H9 (cell line): Measurements from ENCODE around the gene SVEP1. TPM values are rescaled to one million over a fixed set of nuclear protein-coding genes. Genes with fewer than 3 reads are reported as not detected.
A peak's percentile ranks its signal among the peaks of the same experiment; 100 is the strongest.

ENCODE experiments used
- DNase-seq: peaks from one replicate; pipeline ENCODE4 v3.0.0-alpha.2; 2017
- H2AFZ ChIP-seq: one replicate; pipeline ENCODE4 v1.6.1; 2013; ENCODE audit warnings: mild to moderate bottlenecking, low read length, control low read depth, moderate library complexity
- H2AK5ac ChIP-seq: 2 replicates; pipeline ENCODE4 v1.6.1; 2013; ENCODE audit warnings: low read length, control low read depth, mixed read lengths; ENCODE audit not compliant: insufficient read length
- H2BK120ac ChIP-seq: one replicate; pipeline ENCODE4 v1.6.1; 2013; ENCODE audit warnings: low read depth, mild to moderate bottlenecking, low read length, control low read depth, inconsistent platforms; ENCODE audit not compliant: poor library complexity, severe bottlenecking
- H2BK12ac ChIP-seq: 2 replicates; pipeline ENCODE4 v1.6.1; 2013; ENCODE audit warnings: low read length, control low read depth, mixed read lengths, low read depth; ENCODE audit not compliant: insufficient read length
- H2BK15ac ChIP-seq: 2 replicates; pipeline ENCODE4 v1.6.1; 2013; ENCODE audit warnings: low read depth, low read length, control low read depth
- H2BK20ac ChIP-seq: one replicate; pipeline ENCODE4 v1.6.1; 2013; ENCODE audit warnings: low read depth, mild to moderate bottlenecking, low read length, control low read depth, inconsistent platforms; ENCODE audit not compliant: poor library complexity, severe bottlenecking
- H2BK5ac ChIP-seq: 2 replicates; pipeline ENCODE4 v1.6.1; 2013; ENCODE audit warnings: low read length, control low read depth, mixed read lengths; ENCODE audit not compliant: insufficient read length
- H3K14ac ChIP-seq: 2 replicates; pipeline ENCODE4 v1.6.1; 2013; ENCODE audit warnings: low read length, control low read depth; ENCODE audit not compliant: insufficient read depth
- H3K18ac ChIP-seq: 2 replicates; pipeline ENCODE4 v1.6.1; 2013; ENCODE audit warnings: low read depth, mild to moderate bottlenecking, mixed read lengths, low read length, control low read depth; ENCODE audit not compliant: insufficient read length
- H3K23ac ChIP-seq: 2 replicates; pipeline ENCODE4 v1.6.1; 2013; ENCODE audit warnings: low read length, control low read depth, mixed read lengths, low read depth; ENCODE audit not compliant: insufficient read length
- H3K23me2 ChIP-seq: 2 replicates; pipeline ENCODE4 v1.6.1; 2013; ENCODE audit warnings: low read depth, mild to moderate bottlenecking, mixed read lengths, low read length, control low read depth; ENCODE audit not compliant: insufficient read length, poor library complexity, severe bottlenecking
- H3K27ac ChIP-seq: 2 replicates; pipeline ENCODE4 v1.5.1; 2013; ENCODE audit warnings: low read length, control low read depth, mixed read lengths, low read depth; ENCODE audit not compliant: insufficient read length
- H3K27me3 ChIP-seq: 2 replicates; pipeline ENCODE4 v1.6.1; 2013; ENCODE audit warnings: low read length, control low read depth, inconsistent platforms; ENCODE audit not compliant: insufficient read depth
- H3K4ac ChIP-seq: 2 replicates; pipeline ENCODE4 v1.6.1; 2013; ENCODE audit warnings: low read depth, mild to moderate bottlenecking, control low read depth, inconsistent platforms, low read length, moderate library complexity
- H3K4me1 ChIP-seq: 2 replicates; pipeline ENCODE4 v1.6.1; 2013; ENCODE audit warnings: low read length, control low read depth, inconsistent platforms; ENCODE audit not compliant: insufficient read depth
- H3K4me2 ChIP-seq: 2 replicates; pipeline ENCODE4 v1.6.1; 2013; ENCODE audit warnings: low read length, control low read depth, mixed read lengths; ENCODE audit not compliant: insufficient read length, insufficient read depth
- H3K56ac ChIP-seq: 2 replicates; pipeline ENCODE4 v1.6.1; 2013; ENCODE audit warnings: low read depth, mild to moderate bottlenecking, mixed read lengths, low read length, control low read depth; ENCODE audit not compliant: insufficient read length
- H3K79me1 ChIP-seq: 2 replicates; pipeline ENCODE4 v1.6.1; 2013; ENCODE audit warnings: low read depth, mild to moderate bottlenecking, moderate library complexity, low read length, control low read depth, inconsistent platforms; ENCODE audit not compliant: insufficient read depth, poor library complexity, severe bottlenecking
- H3K79me2 ChIP-seq: 2 replicates; pipeline ENCODE4 v1.6.1; 2013; ENCODE audit warnings: low read length, control low read depth, inconsistent platforms; ENCODE audit not compliant: insufficient read depth
- H3K9ac ChIP-seq: 2 replicates; pipeline ENCODE4 v1.6.1; 2013; ENCODE audit warnings: low read length, control low read depth, mixed read lengths; ENCODE audit not compliant: insufficient read length; ENCODE audit errors: extremely low read depth
- H3K9me3 ChIP-seq: one replicate; pipeline ENCODE4 v1.6.1; 2013; ENCODE audit warnings: low read depth, low read length, inconsistent platforms; ENCODE audit not compliant: control insufficient read depth
- H3T11ph ChIP-seq: one replicate; pipeline ENCODE4 v1.6.1; 2013; ENCODE audit warnings: mild to moderate bottlenecking, low read length, control low read depth, inconsistent platforms
- H4K20me1 ChIP-seq: one replicate; pipeline ENCODE4 v1.6.1; 2013; ENCODE audit not compliant: control insufficient read depth, insufficient read length, insufficient read depth
- H4K5ac ChIP-seq: 2 replicates; pipeline ENCODE4 v1.6.1; 2013; ENCODE audit warnings: low read depth, mild to moderate bottlenecking, mixed read lengths, low read length, control low read depth; ENCODE audit not compliant: insufficient read length
- H4K8ac ChIP-seq: replicated peaks from 2 replicates; pipeline ENCODE4 v1.6.1; 2013; ENCODE audit warnings: low read length, control low read depth, mixed read lengths, low read depth; ENCODE audit not compliant: insufficient read length
- H4K91ac ChIP-seq: 2 replicates; pipeline ENCODE4 v1.6.1; 2013; ENCODE audit warnings: low read depth, mild to moderate bottlenecking, moderate library complexity, mixed read lengths, low read length, control low read depth; ENCODE audit not compliant: insufficient read length
- H3K27ac Mint-ChIP-seq, 3 experiments: 2 replicates in 2 of 3; 3 replicates in 1 of 3; pipeline ENCODE4 v1.8.0; 2020 to 2021; ENCODE audit warnings: mixed read lengths in 3 of 3, mild to moderate bottlenecking in 1 of 3, moderate library complexity in 1 of 3
- H3K27me3 Mint-ChIP-seq: 2 replicates; pipeline ENCODE4 v1.8.0; 2021; ENCODE audit warnings: low read depth, mild to moderate bottlenecking, moderate library complexity, mixed read lengths
- H3K36me3 Mint-ChIP-seq, 3 experiments: 2 replicates in 2 of 3; 3 replicates in 1 of 3; pipeline ENCODE4 v1.8.0; 2020 to 2021; ENCODE audit warnings: low read depth in 3 of 3, mixed read lengths in 3 of 3; ENCODE audit not compliant: insufficient read depth in 1 of 3
- H3K4me1 Mint-ChIP-seq, 2 experiments: 2 replicates each; pipeline ENCODE4 v1.8.0; 2020; ENCODE audit warnings: mixed read lengths in 2 of 2
- H3K4me3 Mint-ChIP-seq, 2 experiments: 2 replicates in 1 of 2; 3 replicates in 1 of 2; pipeline ENCODE4 v1.8.0; 2020 to 2021; ENCODE audit warnings: mild to moderate bottlenecking in 2 of 2, mixed read lengths in 2 of 2, moderate library complexity in 1 of 2
- H3K9me3 Mint-ChIP-seq, 2 experiments: 2 replicates in 1 of 2; 3 replicates in 1 of 2; pipeline ENCODE4 v1.8.0; 2020; ENCODE audit warnings: mild to moderate bottlenecking in 2 of 2, mixed read lengths in 2 of 2, moderate library complexity in 1 of 2
- CTCF ChIP-seq: fragments of 200-600 bp; sonication (generic); conservative IDR thresholded peaks from 3 replicates; pipeline ENCODE4 v1.8.0; 2021; ENCODE audit warnings: antibody characterized with exemption, mild to moderate bottlenecking
- WGBS: extraction: QIAGEN DNeasy Blood & Tissue Kit; methylation state at CpG from one replicate; pipeline ENCODE4 v1.1.7; 2013; ENCODE audit warnings: missing lambda C conversion rate, low lambda C conversion rate, mixed read lengths; ENCODE audit not compliant: insufficient read length; ENCODE audit errors: extremely low coverage; 5-methylcytosine and 5-hydroxymethylcytosine counted together
- total RNA-seq: library from RNA; stranded (reverse); gene quantifications from 2 replicates; pipeline ENCODE4 v1.2.1, GENCODE V29; 2021

Gene SVEP1
- total RNA-seq, 1 experiment from 2014 or later: 0.17 TPM

GRCh38 chr9:110579862-110580219 is 300 bp upstream of the SVEP1 start:
- Histone ChIP-seq H3K9ac (no peak overlapping the region), H4K20me1 (no peaks in the 10 kb centered on the region), H4K91ac (no peak overlapping the region), H3K4me2 (peak overlapping the region; percentile 39), H3K4me1 (peaks cover 9% of the 10 kb centered on the region; the same call in 1 of the 2 replicates), H3T11ph (no peak overlapping the region), H2BK15ac (no peak overlapping the region), H3K4ac (no peak overlapping the region), H3K56ac (no peak overlapping the region), H2AFZ (peak overlapping the region; percentile 59), H3K18ac (no peak overlapping the region), H2BK12ac (no peak overlapping the region), H3K27me3 (peaks cover 23% of the 10 kb centered on the region; the same call in 1 of the 2 replicates), H4K8ac (no peak overlapping the region), H3K9me3 (no peaks in the 10 kb centered on the region), H2BK20ac (no peak overlapping the region), H3K23ac (no peak overlapping the region), H3K27ac (no peak overlapping the region), H3K79me2 (no peaks in the 10 kb centered on the region), H2BK120ac (no peak overlapping the region), H3K14ac (no peak overlapping the region), H2AK5ac (no peak overlapping the region), H3K79me1 (no peaks in the 10 kb centered on the region), H3K23me2 (peaks cover 10% of the 10 kb centered on the region), H4K5ac (no peak overlapping the region), H2BK5ac (no peak overlapping the region)
- Mint-ChIP-seq H3K4me1 (peaks cover 32 to 33% of the 10 kb centered on the region in 2 experiments), H3K27ac (no peak overlapping the region; a peak in 1 of 7 replicates), H3K9me3 (peaks cover 0 to 2% of the 10 kb centered on the region in 2 experiments; a peak in 2 of 5 replicates), H3K27me3 (peaks cover 64% of the 10 kb centered on the region), H3K36me3 (no peaks in the 10 kb centered on the region), H3K4me3 (peak overlapping the region; percentile 72 to 88)
- peak; percentile 40 for DNase-seq
- TF ChIP-seq CTCF: no peak
- no CpG with 5 or more reads among the region's 13 CpGs for WGBS
